DMS79 treated with DMSO at 0.1 percent for 48 hours (cell line): ENCODE measurements around the gene UBE2D3.
"Not testable (repeated sequence)": the region's sequence is repeated elsewhere in the genome, so short reads cannot be mapped to it uniquely, and the experiment has no call there.

Experiments used
- DNase-seq: peaks from one replicate; lab custom pipeline; 2025; lab: John Stamatoyannopoulos, UW

Gene UBE2D3

GRCh38 chr4:102829803-102830202, 2.5 kb upstream of the UBE2D3 start:
- DNase-seq, result no peak

GRCh38 chr4:102828497-102828808, 1.1 kb upstream of the UBE2D3 start:
- DNase-seq, result peak; percentile 31

GRCh38 chr4:102827674-102828496, 534 bp upstream of the UBE2D3 start:
- peak; percentile 87 for DNase-seq

DNA sequence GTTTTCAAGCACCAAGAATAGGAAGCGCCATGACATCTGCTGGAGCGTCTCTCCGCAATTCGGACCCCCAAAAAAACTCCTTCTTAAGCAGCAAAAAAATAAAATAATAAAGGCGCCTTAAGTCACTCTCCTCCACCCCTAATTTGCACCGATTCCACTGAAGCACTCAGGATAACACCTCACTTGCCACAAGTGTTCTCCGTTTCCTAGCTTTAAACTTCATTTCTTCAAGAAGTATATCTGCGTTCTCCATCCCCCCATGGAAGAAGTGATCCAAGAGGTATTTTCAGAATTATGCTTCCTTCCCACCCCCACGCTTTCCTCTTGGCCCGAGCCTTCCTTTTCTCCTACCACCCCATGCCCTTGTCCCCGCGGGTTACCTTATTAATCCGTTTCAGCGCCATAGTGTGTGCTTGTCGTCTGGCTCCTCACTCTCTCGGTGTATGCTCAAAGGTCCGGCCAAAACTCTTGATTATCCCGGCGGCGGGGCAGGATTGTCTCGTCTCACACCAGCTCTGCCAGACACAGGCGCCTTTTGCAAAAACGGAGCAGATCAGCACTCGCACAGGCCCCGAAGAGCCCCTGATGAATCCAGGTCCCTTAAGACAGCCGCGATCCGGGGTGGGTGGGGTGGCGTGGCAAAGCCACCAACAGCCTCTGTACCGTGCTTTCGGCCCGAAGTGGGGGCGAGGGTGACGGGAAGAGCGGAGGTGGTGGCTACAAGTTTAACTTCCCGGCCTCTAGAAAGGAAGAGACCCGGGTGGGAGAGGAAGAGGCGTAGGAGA, 1.1 kb downstream of the UBE2D3 start:
- no peak for DNase-seq

GRCh38 chr4:102825261-102826091, 1.9 kb downstream of the UBE2D3 start:
- peak; percentile 20 for DNase-seq

- DNase-seq, result peak; percentile 7
Observed at GRCh38 chr4:102824398-102824797, 3.0 kb downstream of the UBE2D3 start.

GRCh38 chr4:102823897-102824296, 3.5 kb downstream of the UBE2D3 start:
- no peak for DNase-seq

- no peak for DNase-seq
Observed at GRCh38 chr4:102823464-102823863, 3.9 kb downstream of the UBE2D3 start.

- DNase-seq, result no peak
Observed at GRCh38 chr4:102819588-102820365, 7.6 kb downstream of the UBE2D3 start.

- not testable (repeated sequence) for DNase-seq
Observed at GRCh38 chr4:102819100-102819499, 8.3 kb downstream of the UBE2D3 start.

- no peak for DNase-seq
Observed at GRCh38 chr4:102817613-102818268, 9.6 kb downstream of the UBE2D3 start.

- peak; percentile 14 for DNase-seq
Observed at GRCh38 chr4:102817021-102817605, 10.2 kb downstream of the UBE2D3 start.

- DNase-seq, result no peak
Observed at GRCh38 chr4:102815981-102816380, 11.4 kb downstream of the UBE2D3 start.

- DNase-seq, result no peak
Observed at GRCh38 chr4:102809691-102810090, 17.7 kb downstream of the UBE2D3 start.

DNA sequence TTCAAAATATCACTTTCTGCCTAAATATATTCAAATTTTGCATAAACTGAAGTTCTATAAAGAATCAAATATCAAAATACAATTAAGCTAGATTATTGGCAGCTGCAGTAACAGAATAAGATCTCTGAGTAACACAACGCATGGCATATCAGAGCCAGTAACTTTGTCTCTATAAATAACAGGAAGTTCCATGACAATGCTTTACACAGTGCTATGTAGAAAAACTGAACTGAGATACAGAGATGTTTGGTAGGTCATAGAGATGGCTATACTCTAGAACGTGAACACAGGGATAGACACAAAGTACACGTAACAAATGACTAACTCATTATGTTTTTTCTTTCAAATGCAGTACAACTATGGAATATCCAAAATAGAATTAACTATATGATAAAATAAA, 18.2 kb downstream of the UBE2D3 start:
- DNase-seq, result no peak

DNA sequence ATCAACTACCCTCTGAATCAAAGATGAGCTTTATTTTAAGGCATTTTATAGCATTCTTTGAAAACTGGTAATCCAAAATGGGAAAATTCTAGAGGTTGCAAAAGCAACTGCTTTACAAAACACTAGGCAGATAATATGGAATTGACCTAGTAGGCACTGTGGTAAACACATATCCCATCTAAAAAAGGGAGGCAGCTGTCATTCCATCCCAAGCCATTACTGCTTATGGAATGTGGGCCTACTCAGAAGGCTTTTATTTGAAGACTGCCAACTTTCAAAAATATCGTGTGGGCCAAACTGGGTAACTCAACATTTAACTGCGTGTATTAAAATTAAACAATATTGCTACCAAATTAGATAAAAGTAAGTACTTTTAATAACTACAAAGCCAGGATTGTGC, 19.3 kb downstream of the UBE2D3 start:
- DNase-seq, result no peak

- DNase-seq, result no peak
Observed at GRCh38 chr4:102807345-102807744, 20.0 kb downstream of the UBE2D3 start.

DNA sequence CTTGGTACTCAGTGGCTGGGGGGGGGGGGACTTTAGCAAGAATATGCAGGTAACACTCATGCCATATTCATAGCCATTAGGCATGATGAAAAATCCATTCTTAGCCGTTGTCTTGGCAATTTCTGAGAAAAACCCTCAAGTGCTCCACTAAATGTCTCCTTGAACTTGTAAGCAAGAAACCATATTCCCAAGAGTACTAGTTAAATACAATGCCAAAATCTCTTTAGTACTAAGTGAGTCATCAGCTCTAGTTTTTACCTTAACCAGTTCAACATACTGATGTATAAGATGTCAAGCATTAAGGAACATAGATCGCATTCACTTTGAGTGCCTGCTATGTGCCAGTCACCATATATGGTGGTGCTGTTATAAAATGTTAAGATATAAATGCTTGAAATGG, 27.5 kb downstream of the UBE2D3 start:
- peak; percentile 91 for DNase-seq

DNA sequence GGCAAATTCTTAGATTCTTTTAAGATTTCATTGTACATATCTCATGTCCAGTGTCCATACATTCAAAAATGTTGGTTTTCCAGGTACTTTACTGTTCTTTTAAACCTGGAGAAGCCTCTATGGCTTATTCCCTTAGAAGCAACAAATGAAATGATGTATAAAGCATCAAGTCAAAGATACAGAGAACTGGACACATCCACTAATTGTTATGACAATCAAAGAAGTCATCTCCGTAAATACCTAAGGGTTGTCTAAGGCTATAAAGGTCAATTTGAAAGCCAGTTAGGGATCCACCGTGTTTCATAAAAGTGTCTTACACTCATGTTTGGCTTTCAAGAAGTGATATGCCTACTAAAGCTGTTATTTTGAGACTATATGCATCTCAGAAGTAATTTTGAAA, 32.4 kb downstream of the UBE2D3 start:
- no peak for DNase-seq

GRCh38 chr4:102792361-102792936, 34.9 kb downstream of the UBE2D3 start:
- no peak for DNase-seq
